Endothelial cell of umbilical vein (primary cell): ENCODE measurements around the gene PHAF1. TPM values are rescaled to one million over a fixed set of nuclear protein-coding genes. Genes with fewer than 3 reads are reported as not detected.

ENCODE experiments used
- BruUV-seq: library from RNA; stranded (reverse); fragments of 400-500 nt; replicated peaks from 2 replicates; lab custom pipeline; 2021; lab: Mats Ljungman, UMichigan
- CTCF ChIA-PET: fragments of 300-600, 350-600 bp; sonication (Branson Sonifier 250); formaldehyde crosslinking; loops from one replicate; lab custom pipeline; 2021; ENCODE audit warnings: antibody characterized with exemption, inconsistent platforms; lab: Charles Lee
- POLR2A ChIA-PET: fragments of 300-600, 350-600 bp; sonication (Branson Sonifier 250); formaldehyde crosslinking; loops from one replicate; lab custom pipeline; 2021; ENCODE audit warnings: antibody characterized with exemption, inconsistent platforms; lab: Charles Lee
- DNase-seq: peaks from one replicate; pipeline ENCODE4 v3.0.0-alpha.2; 2011; ENCODE audit warnings: low read depth, low spot score
- FAIRE-seq: peaks from 2 replicates; lab custom pipeline; 2011; peaks lifted over from hg19 to GRCh38; lab: Jason Lieb, UNC
- H2AFZ ChIP-seq: 2 replicates; pipeline ENCODE4 v1.6.0; 2012; ENCODE audit warnings: low read depth, low read length, control low read depth, inconsistent platforms
- H3K27ac ChIP-seq: 2 replicates; pipeline ENCODE4 v1.5.1; 2011; ENCODE audit warnings: low read depth, mild to moderate bottlenecking, control low read depth, low read length, moderate library complexity; ENCODE audit not compliant: insufficient read depth
- H3K27me3 ChIP-seq, 2 experiments: 2 replicates each; pipeline versions ENCODE4 v1.6.0 to v1.6.1; 2011; ENCODE audit warnings: low read length in 2 of 2, mixed read lengths in 1 of 2; ENCODE audit not compliant: control insufficient read depth in 2 of 2, insufficient read depth in 2 of 2
- H3K36me3 ChIP-seq, 2 experiments: 2 replicates in 1 of 2; 3 replicates in 1 of 2; pipeline ENCODE4 v1.5.1; 2011; ENCODE audit warnings: low read length in 2 of 2, mild to moderate bottlenecking in 1 of 2, moderate library complexity in 1 of 2; ENCODE audit not compliant: control insufficient read depth in 2 of 2, insufficient read depth in 2 of 2; ENCODE audit errors: extremely low read depth in 1 of 2
- H3K4me1 ChIP-seq: 3 replicates; pipeline ENCODE4 v1.5.1; 2011; ENCODE audit warnings: mild to moderate bottlenecking, low read length; ENCODE audit not compliant: control insufficient read depth, insufficient read depth; ENCODE audit errors: extremely low read depth
- H3K4me2 ChIP-seq: 2 replicates; pipeline ENCODE4 v1.6.1; 2011; ENCODE audit warnings: low read length, control low read depth, mixed read lengths; ENCODE audit not compliant: insufficient read depth
- H3K4me3 ChIP-seq, 3 experiments: fragments of 200-600 bp in 1 of 3; sonication (generic), shearing (Covaris generic) in 1 of 3; replicated peaks in 1 of 3; 2 replicates each; pipeline ENCODE4 v1.5.1; 2011 to 2016; ENCODE audit warnings: control low read depth in 3 of 3, low read length in 3 of 3, mild to moderate bottlenecking in 2 of 3, inconsistent platforms in 1 of 3, low read depth in 1 of 3, moderate library complexity in 1 of 3; ENCODE audit not compliant: insufficient read depth in 1 of 3
- H3K79me2 ChIP-seq: 2 replicates; pipeline ENCODE4 v1.6.0; 2012; ENCODE audit warnings: low read length, inconsistent platforms; ENCODE audit not compliant: control insufficient read depth, insufficient read depth
- H3K9ac ChIP-seq: replicated peaks from 2 replicates; pipeline ENCODE3; 2011; ENCODE audit warnings: low read length, control low read depth; ENCODE audit not compliant: insufficient read depth; ENCODE audit errors: extremely low read depth
- H3K9me1 ChIP-seq: replicated peaks from 3 replicates; pipeline ENCODE4 v1.6.0; 2011; ENCODE audit warnings: mild to moderate bottlenecking, low read length; ENCODE audit not compliant: control insufficient read depth, insufficient read depth; ENCODE audit errors: extremely low read depth
- H3K9me3 ChIP-seq: replicated peaks from 2 replicates; pipeline ENCODE4 v1.5.1; 2012; ENCODE audit warnings: low read length, inconsistent platforms; ENCODE audit not compliant: control insufficient read depth, insufficient read depth
- H4K20me1 ChIP-seq: replicated peaks from 2 replicates; pipeline ENCODE3; 2011; ENCODE audit warnings: mild to moderate bottlenecking, low read length; ENCODE audit not compliant: control insufficient read depth, insufficient read depth; ENCODE audit errors: extremely low read depth
- EZH2 ChIP-seq: IDR thresholded peaks from 2 replicates; pipeline ENCODE4 v1.6.1; 2012; ENCODE audit warnings: borderline replicate concordance, low read depth, mild to moderate bottlenecking, moderate library complexity, low read length, inconsistent platforms; ENCODE audit not compliant: severe bottlenecking
- MYC ChIP-seq: IDR thresholded peaks from one replicate; pipeline ENCODE4 v1.6.1; 2011; ENCODE audit warnings: mild to moderate bottlenecking, low read depth, low read length
- POLR2AphosphoS5 ChIP-seq: IDR thresholded peaks from 2 replicates; pipeline ENCODE4 v1.6.1; 2012; ENCODE audit warnings: low read depth, mild to moderate bottlenecking, control low read depth, low read length, moderate library complexity; ENCODE audit not compliant: insufficient read depth
- dilution Hi-C: fragments of 300-500 bp; cut with MboI; formaldehyde crosslinking; loops from one replicate; pipeline ENCODE4 v1.15.0; 2019; ENCODE audit warnings: low sequenced_read_pairs; ENCODE audit not compliant: extremely low pct_ligation_motif_present
- intact Hi-C: fragments of 100-400 bp; cut with micrococcal nuclease; formaldehyde crosslinking; loops from one replicate; pipeline ENCODE4 v1.10.0; 2022
- polyA plus RNA-seq, 4 experiments: library from polyadenylated mRNA; depleted of rRNA in 3 of 4; stranded (reverse) in 3 of 4; unstranded in 1 of 4; fragments of >200 nt; gene quantifications; 2 replicates each; pipeline versions ENCODE4 v1.2.1 to v1.2.3, GENCODE V29; 2011 to 2012; ENCODE audit warnings: missing spikeins in 1 of 4
- total RNA-seq: library from RNA; stranded (reverse); gene quantifications from 2 replicates; pipeline ENCODE4 v1.2.3, GENCODE V29; 2021
- TF ChIP-seq, protein P1 (sequence below), 2 donors: IDR thresholded peaks; 1 replicate in 1 of 2; 2 replicates in 1 of 2; pipeline ENCODE4 v1.5.1; 2011; ENCODE audit warnings: low read length in 2 of 2, mild to moderate bottlenecking in 2 of 2, moderate library complexity in 2 of 2, control low read depth in 1 of 2, inconsistent platforms in 1 of 2, low read depth in 1 of 2; ENCODE audit not compliant: insufficient read depth in 1 of 2; ENCODE audit errors: extremely low read depth in 1 of 2

PHAF1 gene
- total and polyA plus RNA-seq, 2 donors (not counting 3 experiments of a cell fraction or from before 2014, with no cell fraction given): 18.5 to 21.9 TPM

GRCh38 chr16:67150047-67150832 lies 40.5 kb downstream of the PHAF1 start:
- ChIA-PET POLR2A (no interaction called here), CTCF (interaction anchor here (1.0 to 8.2 kb wide), 6 partner anchors 131 to 196 kb away, joined by 3 to 302 read pairs (median 4); no protein-coding TSS in a partner anchor)
- Histone ChIP-seq H3K27me3 (peaks cover 0 to 7% of the 10 kb centered on the region in 2 experiments), H3K4me3 (peak overlapping the region; percentile 25 to 56 (median 30)), H3K4me1 (peaks cover 3% of the 10 kb centered on the region), H3K9me1 (no peaks in the 10 kb centered on the region), H3K79me2 (no peaks in the 10 kb centered on the region), H2AFZ (peak overlapping the region; percentile 87), H3K9me3 (no peaks in the 10 kb centered on the region), H3K36me3 (peaks cover under 1 to 21% of the 10 kb centered on the region in 2 experiments), H3K27ac (no peak overlapping the region), H3K4me2 (peak overlapping the region; percentile 57), H3K9ac (peak overlapping the region; percentile 39), H4K20me1 (no peaks in the 10 kb centered on the region)
- no peak for FAIRE-seq
- intact Hi-C loops (no loop called here), dilution Hi-C loops (no loop called here)
- no TSS peak for BruUV-seq
- no peak for TF ChIP-seq EZH2
- no peak for TF ChIP-seq MYC
- peak; percentile 46 for TF ChIP-seq POLR2AphosphoS5
- TF ChIP-seq, protein P1, sequence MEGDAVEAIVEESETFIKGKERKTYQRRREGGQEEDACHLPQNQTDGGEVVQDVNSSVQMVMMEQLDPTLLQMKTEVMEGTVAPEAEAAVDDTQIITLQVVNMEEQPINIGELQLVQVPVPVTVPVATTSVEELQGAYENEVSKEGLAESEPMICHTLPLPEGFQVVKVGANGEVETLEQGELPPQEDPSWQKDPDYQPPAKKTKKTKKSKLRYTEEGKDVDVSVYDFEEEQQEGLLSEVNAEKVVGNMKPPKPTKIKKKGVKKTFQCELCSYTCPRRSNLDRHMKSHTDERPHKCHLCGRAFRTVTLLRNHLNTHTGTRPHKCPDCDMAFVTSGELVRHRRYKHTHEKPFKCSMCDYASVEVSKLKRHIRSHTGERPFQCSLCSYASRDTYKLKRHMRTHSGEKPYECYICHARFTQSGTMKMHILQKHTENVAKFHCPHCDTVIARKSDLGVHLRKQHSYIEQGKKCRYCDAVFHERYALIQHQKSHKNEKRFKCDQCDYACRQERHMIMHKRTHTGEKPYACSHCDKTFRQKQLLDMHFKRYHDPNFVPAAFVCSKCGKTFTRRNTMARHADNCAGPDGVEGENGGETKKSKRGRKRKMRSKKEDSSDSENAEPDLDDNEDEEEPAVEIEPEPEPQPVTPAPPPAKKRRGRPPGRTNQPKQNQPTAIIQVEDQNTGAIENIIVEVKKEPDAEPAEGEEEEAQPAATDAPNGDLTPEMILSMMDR (IDR thresholded peaks at IDR 0.05; ENCODE audit: extremely low read depth in 1 of 2, insufficient read depth in 1 of 2, low read depth in 1 of 2, low read length in 2 of 2): peak in 1 of 2 donors; percentile 42
- DNase-seq: peak; percentile 63
